Kidney (tissue), 14 donors: ENCODE results near the gene NTN4. TPM values are rescaled to one million over a fixed set of nuclear protein-coding genes. Genes with fewer than 3 reads are reported as not detected.

Source experiments
- DNase-seq, 5 donors: peaks; one replicate each; pipeline ENCODE4 v3.0.0-alpha.2; 2013 to 2020
- FAIRE-seq: peaks from 2 replicates; lab custom pipeline; 2012; peaks lifted over from hg19 to GRCh38; lab: Jason Lieb, UNC
- H3K27ac ChIP-seq, 2 donors: one replicate each; pipeline ENCODE4 v1.7.0; 2013; ENCODE audit warnings: low read depth in 2 of 2, low read length in 2 of 2, inconsistent platforms in 1 of 2
- H3K27me3 ChIP-seq: one replicate; pipeline ENCODE4 v1.7.1; 2013; ENCODE audit warnings: low read length, inconsistent platforms; ENCODE audit not compliant: control insufficient read depth, insufficient read depth
- H3K36me3 ChIP-seq, 3 donors: one replicate each; pipeline versions ENCODE4 v1.7.0 to v1.7.1; 2013; ENCODE audit warnings: low read length in 3 of 3, control low read depth in 1 of 3, inconsistent platforms in 1 of 3; ENCODE audit not compliant: insufficient read depth in 3 of 3, control insufficient read depth in 2 of 3
- H3K4me1 ChIP-seq, 3 donors: one replicate each; pipeline versions ENCODE4 v1.7.0 to v1.7.1; 2013; ENCODE audit warnings: low read length in 3 of 3, inconsistent platforms in 1 of 3, low read depth in 1 of 3; ENCODE audit not compliant: control insufficient read depth in 2 of 3, insufficient read depth in 2 of 3
- H3K4me3 ChIP-seq, 3 donors: one replicate each; pipeline versions ENCODE4 v1.7.0 to v1.8.1; 2013; ENCODE audit warnings: low read length in 3 of 3, control low read depth in 1 of 3, inconsistent platforms in 1 of 3
- H3K9ac ChIP-seq, 3 donors: one replicate each; pipeline versions ENCODE4 v1.7.0 to v1.7.1; 2013; ENCODE audit warnings: low read length in 3 of 3, control low read depth in 1 of 3, inconsistent platforms in 1 of 3
- H3K9me3 ChIP-seq, 3 donors: one replicate each; pipeline versions ENCODE4 v1.7.0 to v1.7.1; 2013; ENCODE audit warnings: low read length in 3 of 3, control low read depth in 1 of 3, inconsistent platforms in 1 of 3; ENCODE audit not compliant: control insufficient read depth in 2 of 3, insufficient read depth in 1 of 3
- intact Hi-C: fragments of 100-400 bp; cut with DNase I; formaldehyde crosslinking; loops from one replicate; pipeline ENCODE4 v1.11.1; 2022
- polyA plus RNA-seq: library from polyadenylated mRNA; stranded (reverse); fragments of 350-450 nt; fragmentation: Illumina TruSeq; extraction: RNeasy Lipid Tissue Mini Kit (QIAGEN cat#74804); gene quantifications from one replicate; pipeline ENCODE4 v1.2.3, GENCODE V29; 2014; ENCODE audit warnings: low read depth, low replicate concordance; ENCODE audit not compliant: insufficient read depth
- total RNA-seq: library from RNA; stranded (reverse); fragmentation: NEBNext Ultra II Directional; extraction: Animal tissue kit (Norgen Biotek cat#: 25700); gene quantifications from one replicate; pipeline ENCODE4 v1.2.1, GENCODE V29; 2021
- TF ChIP-seq, protein P1 (sequence below): IDR thresholded peaks from 3 replicates; pipeline ENCODE4 v1.5.1; 2012; ENCODE audit warnings: mild to moderate bottlenecking, moderate library complexity, borderline replicate concordance; ENCODE audit not compliant: insufficient read depth; ENCODE audit errors: extremely low read depth
- donor health status: control.
- donor health status: control.
- donor health status: control.
- donor health status: control.
- donor health status: control.
- donor health status: DM: yes; HTN: yes; CAD: no.
- donor health status: Normal renal cell carcinoma (clear cell type).

Gene NTN4
- total and polyA plus RNA-seq, 2 donors from 2014 or later = 71.0 to 83.2 TPM

DNA sequence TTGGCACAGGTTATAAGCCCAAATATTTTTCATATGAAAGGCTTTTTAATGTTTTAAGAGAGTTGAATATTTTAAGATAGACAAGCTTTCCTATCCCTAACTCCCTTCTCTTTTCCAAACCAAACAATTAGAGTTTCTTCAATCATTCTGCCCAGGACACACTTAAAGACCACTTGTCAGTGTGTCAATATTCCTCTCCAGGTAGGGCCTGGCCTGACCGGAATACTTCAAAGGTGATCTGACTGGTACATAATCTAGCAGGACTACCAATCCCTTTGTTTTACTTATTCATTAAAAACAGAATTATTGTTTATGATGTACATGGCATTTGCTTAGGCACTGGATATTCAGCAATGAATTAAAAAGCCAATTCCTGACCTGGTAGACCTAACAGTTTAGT lies 44.0 kb upstream of the NTN4 start:
- Histone ChIP-seq H3K4me3 (no peak overlapping the region), H3K4me1 (peaks cover 0 to 2% (median 0%) of the 10 kb centered on the region in 3 donors), H3K36me3 (no peaks in the 10 kb centered on the region), H3K27ac (no peak overlapping the region), H3K9ac (no peak overlapping the region), H3K27me3 (no peaks in the 10 kb centered on the region), H3K9me3 (no peaks in the 10 kb centered on the region)
- DNase-seq (no peak), FAIRE-seq (no peak)
- TF ChIP-seq, protein P1, sequence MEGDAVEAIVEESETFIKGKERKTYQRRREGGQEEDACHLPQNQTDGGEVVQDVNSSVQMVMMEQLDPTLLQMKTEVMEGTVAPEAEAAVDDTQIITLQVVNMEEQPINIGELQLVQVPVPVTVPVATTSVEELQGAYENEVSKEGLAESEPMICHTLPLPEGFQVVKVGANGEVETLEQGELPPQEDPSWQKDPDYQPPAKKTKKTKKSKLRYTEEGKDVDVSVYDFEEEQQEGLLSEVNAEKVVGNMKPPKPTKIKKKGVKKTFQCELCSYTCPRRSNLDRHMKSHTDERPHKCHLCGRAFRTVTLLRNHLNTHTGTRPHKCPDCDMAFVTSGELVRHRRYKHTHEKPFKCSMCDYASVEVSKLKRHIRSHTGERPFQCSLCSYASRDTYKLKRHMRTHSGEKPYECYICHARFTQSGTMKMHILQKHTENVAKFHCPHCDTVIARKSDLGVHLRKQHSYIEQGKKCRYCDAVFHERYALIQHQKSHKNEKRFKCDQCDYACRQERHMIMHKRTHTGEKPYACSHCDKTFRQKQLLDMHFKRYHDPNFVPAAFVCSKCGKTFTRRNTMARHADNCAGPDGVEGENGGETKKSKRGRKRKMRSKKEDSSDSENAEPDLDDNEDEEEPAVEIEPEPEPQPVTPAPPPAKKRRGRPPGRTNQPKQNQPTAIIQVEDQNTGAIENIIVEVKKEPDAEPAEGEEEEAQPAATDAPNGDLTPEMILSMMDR = no peak
- intact Hi-C loops = no loop called here

DNA sequence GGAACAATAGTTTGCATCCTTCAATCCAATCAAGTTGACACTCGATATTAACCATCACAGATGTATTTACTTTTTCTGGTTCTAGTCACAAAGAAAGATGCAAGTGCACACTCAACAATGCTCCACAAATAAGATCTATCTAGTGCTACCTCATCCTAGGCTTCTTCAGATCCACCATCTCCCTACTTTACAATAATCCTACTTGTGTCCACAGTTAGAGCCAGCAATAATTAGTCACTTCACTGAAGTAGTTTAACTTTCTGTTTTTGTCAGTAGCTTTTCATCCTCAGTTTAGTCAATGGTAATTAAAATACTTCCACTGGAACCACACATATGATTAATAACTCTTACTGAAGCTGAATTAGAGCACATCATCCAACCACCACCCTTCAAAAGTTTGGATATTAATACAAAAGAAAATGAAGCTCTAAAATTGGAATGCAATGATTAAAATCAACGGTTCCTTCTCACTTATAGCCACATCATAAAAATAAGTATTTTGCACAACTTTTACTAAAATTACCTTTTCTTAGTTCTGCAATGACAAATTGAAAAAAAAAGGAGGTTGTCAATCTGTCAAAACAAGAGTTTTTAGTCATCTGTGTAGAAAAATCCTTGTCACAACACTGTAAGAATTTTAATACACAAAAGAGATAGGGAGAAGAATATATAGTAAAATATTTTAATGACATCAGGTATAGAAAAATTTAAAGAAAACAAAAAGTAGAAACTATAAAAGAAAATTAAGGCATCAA lies 39.9 kb upstream of the NTN4 start:
- Histone ChIP-seq H3K27me3 (no peaks in the 10 kb centered on the region), H3K9me3 (no peaks in the 10 kb centered on the region), H3K9ac (no peak overlapping the region), H3K36me3 (no peaks in the 10 kb centered on the region), H3K4me3 (no peak overlapping the region), H3K4me1 (no peaks in the 10 kb centered on the region), H3K27ac (no peak overlapping the region)
- DNase-seq = no peak
- intact Hi-C loops = no loop called here
- no peak for FAIRE-seq
- TF ChIP-seq, protein P1 = no peak

GRCh38 chr12:95829395-95829794 lies 38.8 kb upstream of the NTN4 start:
- no peaks in the 10 kb centered on the region for H3K4me1 ChIP-seq
- H3K36me3 ChIP-seq = no peaks in the 10 kb centered on the region
- TF ChIP-seq, protein P1 = no peak
- intact Hi-C loops = no loop called here
- H3K27me3 ChIP-seq = no peaks in the 10 kb centered on the region
- FAIRE-seq (no peak), DNase-seq (no peak)
- H3K27ac ChIP-seq = no peak overlapping the region
- no peak overlapping the region for H3K9ac ChIP-seq
- H3K4me3 ChIP-seq = no peak overlapping the region
- no peaks in the 10 kb centered on the region for H3K9me3 ChIP-seq
